ENCODE measurements around the gene TSTD2. TPM values are rescaled to one million over a fixed set of nuclear protein-coding genes. Genes with fewer than 3 reads are reported as not detected.

Gene TSTD2
- total RNA-seq, 8 experiments from 2014 or later: 13.9 to 32.9 (median 27.7) TPM

DNA sequence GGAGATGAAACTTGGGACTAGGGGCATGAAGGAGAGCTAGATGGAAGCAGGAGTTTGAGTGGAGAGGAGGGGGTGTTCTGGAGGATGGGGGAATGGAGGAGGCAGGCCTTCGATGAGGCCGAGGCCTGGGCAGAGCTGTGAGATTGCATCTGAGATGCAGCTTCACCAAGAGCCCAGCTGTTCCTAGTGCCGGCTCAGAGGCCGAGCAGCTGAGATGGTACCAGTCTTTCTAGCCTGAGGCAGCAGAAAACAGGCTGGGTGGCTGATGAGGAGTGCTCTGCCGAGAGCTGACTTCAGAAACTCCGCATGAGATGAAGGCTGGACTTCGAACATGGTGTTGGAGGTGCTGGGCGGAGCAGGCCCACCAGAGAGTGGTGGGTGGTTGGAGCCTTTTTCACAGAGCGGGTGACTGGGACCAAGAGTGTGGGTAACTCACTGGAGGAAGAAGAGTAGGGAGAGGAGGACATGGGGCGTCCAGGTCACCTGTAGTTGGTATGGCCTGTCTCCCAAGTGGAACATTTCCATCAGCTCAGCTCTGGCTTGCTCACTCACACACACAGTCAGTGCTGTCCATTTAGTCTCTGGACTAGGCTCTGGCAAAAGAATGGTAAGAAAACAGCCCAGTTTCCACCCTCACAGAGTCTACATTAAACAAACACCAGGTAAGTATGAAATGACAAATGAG, 77.0 kb downstream of the TSTD2 start:
- 17 to 100% (median 85%) methylated on average over 1 to 7 of the region's 10 CpGs; no CpG with 5 or more reads in 1 of the 10 experiments for WGBS, 10 experiments
- in situ Hi-C loops (cut with MboI; ENCODE audit: low pct_unique_long_range_greater_than_20kb in 2 of 9, low sequenced_read_pairs in 9 of 9, unreplicated experiment in 9 of 9): no loop called here
- Histone ChIP-seq H3K27ac (no peak overlapping the region), H3K4me3 (no peak overlapping the region), H3K4me1 (replicated peaks in 1 of 2) (no peaks in the 10 kb centered on the region)
- no peak for ATAC-seq (replicated peaks in 6 of 8)

DNA sequence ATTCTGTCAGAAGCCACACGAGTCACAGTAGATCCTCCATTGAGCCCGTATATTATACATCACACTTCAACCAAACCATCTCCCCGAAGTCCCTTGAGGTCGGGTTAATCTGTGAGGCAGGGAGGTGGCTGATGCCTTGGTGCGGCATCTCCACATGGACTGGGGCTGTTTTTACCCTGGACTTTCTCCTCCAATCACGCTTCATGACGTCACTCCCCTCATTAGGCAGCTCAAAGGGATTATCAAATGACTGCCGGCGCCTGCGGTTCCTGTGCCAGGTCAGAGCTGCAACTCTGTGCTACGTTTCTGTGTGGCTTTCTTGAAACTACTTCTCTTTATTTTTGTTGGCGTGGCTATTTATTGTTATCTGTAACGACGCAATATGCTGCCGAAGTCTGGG, 78.0 kb downstream of the TSTD2 start:
- in situ Hi-C loops (cut with MboI; ENCODE audit: low pct_unique_long_range_greater_than_20kb in 2 of 9, low sequenced_read_pairs in 9 of 9, unreplicated experiment in 9 of 9): no loop called here
- ATAC-seq (replicated peaks in 6 of 8): no peak
- no peaks in the 10 kb centered on the region for H3K4me1 ChIP-seq (replicated peaks in 1 of 2)
- H3K27ac ChIP-seq: no peak overlapping the region
- no peak overlapping the region for H3K4me3 ChIP-seq
- WGBS, 10 experiments: 40 to 86% (median 73%) methylated on average over 1 to 13 of the region's 15 CpGs; no CpG with 5 or more reads in 1 of the 10 experiments

GRCh38 chr9:97554566-97555075, 78.5 kb downstream of the TSTD2 start:
- no peak overlapping the region for H3K4me3 ChIP-seq
- no peak for ATAC-seq (replicated peaks in 6 of 8)
- 100% methylated on average over 2 of the region's 6 CpGs; no CpG with 5 or more reads in 9 of the 10 experiments for WGBS, 10 experiments
- no peak overlapping the region for H3K27ac ChIP-seq
- H3K4me1 ChIP-seq (replicated peaks in 1 of 2): no peaks in the 10 kb centered on the region
- in situ Hi-C loops (cut with MboI; ENCODE audit: low pct_unique_long_range_greater_than_20kb in 2 of 9, low sequenced_read_pairs in 9 of 9, unreplicated experiment in 9 of 9): no loop called here

DNA sequence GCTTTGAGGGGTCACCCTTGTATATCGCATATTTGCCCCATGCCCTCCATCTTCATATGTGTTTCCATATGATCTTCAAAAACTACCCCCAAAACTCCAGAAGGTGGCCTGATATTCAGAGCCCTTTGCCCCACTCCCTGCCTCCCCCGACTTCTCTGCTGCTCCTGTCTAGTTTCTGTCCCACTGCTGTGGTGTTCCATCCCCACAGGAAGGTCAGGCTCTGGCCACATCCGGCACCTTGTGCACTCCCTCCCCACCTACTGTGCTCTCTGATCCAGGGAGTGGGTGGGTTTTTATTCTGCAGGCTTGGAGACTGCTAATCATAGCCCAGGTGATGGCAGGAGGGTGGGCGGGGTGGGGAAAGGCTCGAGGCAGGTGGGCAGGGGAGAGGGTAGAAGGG, 79.3 kb downstream of the TSTD2 start:
- Histone ChIP-seq H3K4me3 (no peak overlapping the region), H3K4me1 (replicated peaks in 1 of 2) (no peaks in the 10 kb centered on the region), H3K27ac (no peak overlapping the region)
- in situ Hi-C loops (cut with MboI; ENCODE audit: low pct_unique_long_range_greater_than_20kb in 2 of 9, low sequenced_read_pairs in 9 of 9, unreplicated experiment in 9 of 9): no loop called here
- no peak for ATAC-seq (replicated peaks in 6 of 8)
- 67 to 100% (median 93%) methylated on average over 1 of the region's 5 CpGs; no CpG with 5 or more reads in 6 of the 10 experiments for WGBS, 10 experiments

- ATAC-seq (replicated peaks in 6 of 8): no peak
- H3K4me1 ChIP-seq (replicated peaks in 1 of 2): no peaks in the 10 kb centered on the region
- in situ Hi-C loops (cut with MboI; ENCODE audit: low pct_unique_long_range_greater_than_20kb in 2 of 9, low sequenced_read_pairs in 9 of 9, unreplicated experiment in 9 of 9): no loop called here
- H3K27ac ChIP-seq: no peak overlapping the region
- 0 to 84% (median 72%) methylated on average over 1 to 4 of the region's 6 CpGs; no CpG with 5 or more reads in 4 of the 10 experiments for WGBS, 10 experiments
- no peak overlapping the region for H3K4me3 ChIP-seq
Measured at GRCh38 chr9:97553141-97553540, 80.0 kb downstream of the TSTD2 start.

GRCh38 chr9:97551308-97551707, 81.9 kb downstream of the TSTD2 start:
- in situ Hi-C loops (cut with MboI; ENCODE audit: low pct_unique_long_range_greater_than_20kb in 2 of 9, low sequenced_read_pairs in 9 of 9, unreplicated experiment in 9 of 9): no loop called here
- WGBS, 10 experiments: 56 to 95% (median 85%) methylated on average over 2 to 5 of the region's 5 CpGs
- ATAC-seq (replicated peaks in 6 of 8): no peak
- no peak overlapping the region for H3K27ac ChIP-seq
- H3K4me1 ChIP-seq (replicated peaks in 1 of 2): no peaks in the 10 kb centered on the region
- H3K4me3 ChIP-seq: no peak overlapping the region

GRCh38 chr9:97550386-97550785, 82.8 kb downstream of the TSTD2 start:
- H3K27ac ChIP-seq: no peak overlapping the region
- H3K4me1 ChIP-seq (replicated peaks in 1 of 2): no peaks in the 10 kb centered on the region
- WGBS, 10 experiments: 17 to 100% (median 59%) methylated on average over 1 of the region's 1 CpG; no CpG with 5 or more reads in 2 of the 10 experiments
- ATAC-seq (replicated peaks in 6 of 8): no peak
- no peak overlapping the region for H3K4me3 ChIP-seq
- in situ Hi-C loops (cut with MboI; ENCODE audit: low pct_unique_long_range_greater_than_20kb in 2 of 9, low sequenced_read_pairs in 9 of 9, unreplicated experiment in 9 of 9): no loop called here

Other genes starting within 250 kb of the TSTD2 start
- 10 to 100 TPM in 3 of 8 experiments, 1 to 10 TPM in 5; 2.0 to 55.6 (median 4.3) TPM for gene TDRD7, start 221.3 kb downstream of the TSTD2 start, total RNA-seq
- gene TMOD1, start 131.7 kb downstream of the TSTD2 start, total RNA-seq: 10 to 100 TPM in 1 of 8 experiments, 1 to 10 TPM in 4, under 1 TPM in 3; 0.15 to 76.0 (median 1.2) TPM
- gene NCBP1, start 453 bp upstream of the TSTD2 start, total RNA-seq: 10 to 100 TPM; 24.4 to 52.3 (median 37.2) TPM
- 10 to 100 TPM; 10.4 to 24.5 (median 15.4) TPM for gene XPA, start 64.0 kb upstream of the TSTD2 start, total RNA-seq
- gene FOXE1, start 219.9 kb upstream of the TSTD2 start, total RNA-seq: under 1 TPM; 0.05 to 0.49 (median 0.19) TPM